NCI-H510A treated with DMSO at 0.1 percent for 48 hours (cell line): ENCODE results near the gene TBXAS1.
"Not testable (repeated sequence)": the region's sequence is repeated elsewhere in the genome, so short reads cannot be mapped to it uniquely, and the experiment has no call there.

Source experiments
- DNase-seq: peaks from one replicate; lab custom pipeline; 2025; lab: John Stamatoyannopoulos, UW

TBXAS1 gene

DNA sequence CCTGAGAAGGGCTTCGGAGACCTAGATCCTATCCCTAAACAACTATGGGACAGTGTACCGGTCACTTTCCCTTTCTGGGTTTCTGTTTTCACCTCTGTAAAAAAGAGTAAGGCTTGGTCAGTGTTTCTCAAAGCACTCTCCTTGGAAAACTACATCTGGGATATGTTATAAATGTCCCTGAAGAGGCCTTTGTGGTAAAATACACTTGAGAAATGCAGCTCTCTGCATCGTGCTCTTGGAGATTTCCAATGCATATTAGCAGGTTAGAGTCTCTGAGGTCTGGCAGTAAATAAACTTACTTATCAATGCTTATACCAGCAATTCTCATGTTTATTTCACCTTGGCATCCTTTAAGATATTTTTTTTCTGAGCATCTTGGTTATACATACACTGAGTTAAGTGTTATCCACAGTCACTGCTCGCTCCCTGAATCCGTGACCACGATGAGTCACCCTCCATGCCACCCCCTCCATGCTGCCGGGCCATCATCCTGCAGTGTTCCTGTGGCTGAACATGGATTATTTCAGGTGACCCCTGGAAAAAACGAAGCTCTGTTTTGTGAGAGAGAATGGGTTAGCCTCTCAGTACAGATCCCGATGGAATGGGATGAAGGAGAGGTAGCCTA lies 3.3 kb upstream of the TBXAS1 start:
- no peak for DNase-seq

DNA sequence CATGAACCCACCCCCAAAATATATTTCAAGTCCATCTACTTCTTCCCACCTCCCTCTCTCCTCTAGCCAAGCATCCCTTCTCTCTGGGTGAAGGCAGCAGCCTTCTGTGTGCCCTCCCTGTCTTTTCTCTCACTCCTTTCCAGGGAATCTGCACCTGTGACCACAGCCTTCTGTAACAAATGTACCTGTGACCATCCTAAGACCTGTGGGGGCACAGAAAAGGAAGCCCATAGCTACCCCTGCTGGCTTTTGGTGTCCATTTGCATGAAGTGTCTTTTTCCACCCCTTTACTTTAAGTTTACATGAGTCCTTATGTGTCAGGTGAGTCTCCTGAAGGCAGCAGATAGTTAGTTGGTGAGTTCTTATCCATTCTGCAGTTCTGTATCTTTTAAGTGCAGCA lies 2.0 kb upstream of the TBXAS1 start:
- no peak for DNase-seq

DNA sequence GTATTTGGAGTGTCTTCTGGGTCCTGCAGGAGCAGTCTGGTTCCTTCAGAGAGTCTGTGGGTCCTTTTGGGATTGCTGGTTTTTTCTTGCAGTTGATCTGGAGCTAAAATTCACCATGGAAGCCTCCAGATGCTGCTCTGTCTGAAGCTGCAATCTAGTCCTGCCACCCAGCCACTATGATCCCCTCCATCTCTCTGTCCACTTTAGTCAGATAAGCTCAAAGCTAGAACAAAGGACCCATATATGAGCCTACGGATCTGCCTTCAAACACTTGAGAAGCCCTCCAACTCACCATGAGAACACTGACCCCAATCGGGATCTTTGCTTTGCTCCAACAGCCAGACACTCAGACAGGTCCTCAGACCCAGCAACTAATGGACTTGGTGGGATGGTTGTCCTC lies 618 bp upstream of the TBXAS1 start:
- no peak for DNase-seq

DNA sequence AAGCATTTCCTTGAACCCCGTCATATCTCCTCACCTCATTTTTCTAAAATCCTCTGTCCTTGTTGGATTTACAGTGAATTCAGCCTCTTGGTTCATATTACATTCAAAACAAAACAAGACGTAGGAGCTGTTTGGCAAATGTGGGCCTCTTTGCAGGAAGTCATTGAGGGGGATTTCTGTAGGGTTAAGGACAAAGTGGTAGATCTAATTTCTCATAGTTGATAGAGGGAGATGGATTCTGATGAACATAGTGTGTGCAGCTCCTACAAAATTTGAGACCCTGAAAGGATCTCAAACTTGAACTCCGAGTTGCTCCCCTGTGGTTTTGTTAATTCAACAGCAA lies 682 bp downstream of the TBXAS1 start:
- DNase-seq, result no peak

DNA sequence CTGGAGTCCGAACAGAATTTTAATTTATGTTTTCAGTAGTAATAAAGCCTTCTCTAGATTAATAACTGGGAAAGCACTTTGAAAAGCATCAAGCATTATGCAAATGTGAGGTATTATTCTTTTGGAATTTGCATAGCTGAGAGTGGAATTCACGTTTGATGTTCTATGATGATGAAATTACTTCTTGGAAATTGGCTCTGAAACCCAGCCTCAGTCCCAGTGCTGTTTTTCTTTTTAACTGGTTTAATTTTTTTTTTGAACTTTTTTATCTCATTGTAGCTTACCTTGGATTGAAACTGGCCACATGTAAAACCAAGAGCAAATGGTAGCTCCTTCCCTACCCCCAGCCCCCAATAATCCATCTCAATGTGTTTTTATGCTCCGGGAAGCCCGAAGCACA lies 1.2 kb downstream of the TBXAS1 start:
- no peak for DNase-seq

DNA sequence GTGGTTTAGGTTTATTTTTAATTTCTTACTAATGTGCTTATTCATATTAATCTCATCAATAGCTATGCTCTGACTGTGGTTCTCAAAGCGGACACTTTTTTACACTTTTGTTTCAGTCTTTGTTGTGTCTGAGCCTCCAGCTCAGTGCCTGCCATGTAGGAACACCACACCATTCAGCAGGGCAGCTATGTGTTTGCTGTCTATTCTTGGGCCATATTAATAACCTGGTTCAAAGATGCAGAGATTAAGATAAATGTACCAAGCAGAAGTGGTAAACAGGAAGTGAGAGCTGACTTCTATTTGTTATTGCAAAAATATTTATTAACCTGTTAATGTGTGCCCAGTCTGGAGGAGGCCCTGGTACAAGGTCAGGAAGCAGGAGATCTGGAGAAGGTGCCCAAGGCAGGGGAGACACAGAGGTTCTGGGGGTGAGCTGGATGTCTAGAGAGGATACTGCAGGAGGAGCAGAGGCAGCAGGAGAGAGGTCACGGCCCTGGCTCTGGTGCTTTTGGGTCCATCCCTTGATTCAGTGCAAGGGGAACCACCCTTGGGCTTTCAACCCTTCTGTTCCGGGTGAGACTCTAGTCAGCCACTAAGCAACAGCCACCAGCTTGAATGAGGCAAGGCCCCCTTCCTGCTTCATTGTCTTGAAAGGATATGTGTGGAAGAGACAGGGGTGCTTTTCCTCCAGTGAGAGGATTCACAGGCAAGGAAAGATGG lies 1.9 kb downstream of the TBXAS1 start:
- no peak for DNase-seq

DNA sequence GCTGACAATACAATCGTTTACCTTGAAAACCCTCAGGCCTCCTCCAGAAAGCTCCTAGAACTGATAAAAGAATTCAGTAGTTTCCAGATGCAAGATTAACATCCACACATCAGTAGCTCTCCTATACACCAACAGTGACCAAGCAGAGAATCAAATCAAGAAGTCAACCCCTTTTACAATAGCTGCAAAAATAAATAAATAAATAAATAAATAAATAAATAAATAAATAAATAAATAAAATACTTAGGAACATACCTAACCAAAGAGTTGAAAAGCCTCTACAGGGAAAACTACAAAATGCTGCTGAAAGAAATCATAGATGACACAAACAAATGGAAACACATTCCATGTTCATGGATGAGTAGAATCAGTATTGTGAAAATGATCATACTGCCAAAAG lies 6.8 kb downstream of the TBXAS1 start:
- DNase-seq, result not testable (repeated sequence)

DNA sequence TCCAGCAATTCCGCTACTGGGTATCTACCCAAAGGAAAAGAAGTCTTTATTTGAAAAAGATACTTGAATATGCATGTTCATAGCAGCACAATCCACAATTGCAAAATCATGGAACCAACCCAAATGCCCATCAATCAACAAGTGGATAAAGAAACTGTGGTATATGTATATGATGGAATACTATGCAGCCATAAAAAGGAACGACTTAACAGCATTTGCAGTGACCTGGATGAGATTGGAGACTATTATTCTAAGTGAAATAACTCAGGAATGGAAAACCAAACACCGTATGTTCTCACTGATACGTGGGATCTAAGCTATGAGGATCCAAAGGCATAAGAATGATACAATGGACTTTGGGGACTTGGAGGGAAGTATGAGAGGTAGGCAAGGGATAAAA lies 8.2 kb downstream of the TBXAS1 start:
- DNase-seq, result not testable (repeated sequence)

DNA sequence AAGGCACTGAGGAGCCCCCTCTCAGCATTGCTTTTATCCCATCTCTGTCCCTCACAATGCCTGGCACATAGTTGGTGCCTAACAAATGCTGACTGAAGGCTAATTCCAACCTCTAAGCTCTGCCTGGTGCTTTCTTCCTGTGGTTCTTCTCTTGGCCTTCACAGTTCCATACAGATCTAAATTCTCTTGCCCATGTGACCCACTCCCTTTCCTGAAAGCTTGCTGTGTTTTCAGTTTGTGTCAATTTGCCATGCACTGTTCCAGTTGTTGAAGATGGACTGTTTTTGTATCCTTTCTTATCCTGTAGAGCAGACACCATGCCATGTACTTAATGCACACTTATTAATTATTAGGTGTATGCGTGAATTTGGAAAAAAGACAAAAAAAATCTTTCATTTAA lies 9.2 kb downstream of the TBXAS1 start:
- no peak for DNase-seq

DNA sequence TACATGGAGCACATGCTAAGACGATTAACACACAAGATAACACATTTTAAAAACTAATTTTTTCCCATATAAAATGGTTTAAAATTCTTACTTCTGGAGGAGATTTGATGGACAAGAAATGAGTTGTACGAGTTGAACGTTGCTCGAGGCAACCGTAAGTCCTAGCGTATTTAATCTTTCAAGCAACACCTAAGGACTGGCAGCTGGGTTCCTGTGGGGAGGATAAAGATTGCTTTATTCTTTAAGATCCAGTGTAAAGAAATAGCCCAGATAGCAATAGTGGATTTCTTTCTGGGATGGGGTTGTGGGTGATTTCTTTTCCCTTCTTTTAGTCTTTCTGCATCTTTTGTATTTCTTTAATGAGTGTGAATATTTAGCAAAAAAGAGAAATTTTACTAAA lies 9.8 kb downstream of the TBXAS1 start:
- DNase-seq, result no peak

DNA sequence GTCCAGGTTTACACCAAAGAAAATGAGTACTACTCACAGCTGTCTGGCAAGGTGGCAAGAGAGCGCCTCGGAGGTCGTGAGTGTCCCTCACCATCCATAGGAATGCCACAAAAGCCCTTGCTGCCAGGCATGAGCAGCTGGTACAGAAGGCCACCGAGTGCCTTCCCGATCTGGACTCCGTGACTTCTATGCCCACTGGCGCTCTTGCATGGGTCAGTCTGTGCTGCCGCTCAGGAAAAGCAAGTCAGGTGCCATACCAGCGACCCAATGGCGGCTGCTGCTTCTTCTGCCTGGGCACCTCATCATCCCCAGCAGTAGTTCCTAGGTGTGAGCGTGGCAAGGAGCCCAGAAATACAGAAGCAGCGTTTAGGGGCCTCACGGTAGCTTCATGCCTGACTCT lies 11.7 kb downstream of the TBXAS1 start:
- no peak for DNase-seq

DNA sequence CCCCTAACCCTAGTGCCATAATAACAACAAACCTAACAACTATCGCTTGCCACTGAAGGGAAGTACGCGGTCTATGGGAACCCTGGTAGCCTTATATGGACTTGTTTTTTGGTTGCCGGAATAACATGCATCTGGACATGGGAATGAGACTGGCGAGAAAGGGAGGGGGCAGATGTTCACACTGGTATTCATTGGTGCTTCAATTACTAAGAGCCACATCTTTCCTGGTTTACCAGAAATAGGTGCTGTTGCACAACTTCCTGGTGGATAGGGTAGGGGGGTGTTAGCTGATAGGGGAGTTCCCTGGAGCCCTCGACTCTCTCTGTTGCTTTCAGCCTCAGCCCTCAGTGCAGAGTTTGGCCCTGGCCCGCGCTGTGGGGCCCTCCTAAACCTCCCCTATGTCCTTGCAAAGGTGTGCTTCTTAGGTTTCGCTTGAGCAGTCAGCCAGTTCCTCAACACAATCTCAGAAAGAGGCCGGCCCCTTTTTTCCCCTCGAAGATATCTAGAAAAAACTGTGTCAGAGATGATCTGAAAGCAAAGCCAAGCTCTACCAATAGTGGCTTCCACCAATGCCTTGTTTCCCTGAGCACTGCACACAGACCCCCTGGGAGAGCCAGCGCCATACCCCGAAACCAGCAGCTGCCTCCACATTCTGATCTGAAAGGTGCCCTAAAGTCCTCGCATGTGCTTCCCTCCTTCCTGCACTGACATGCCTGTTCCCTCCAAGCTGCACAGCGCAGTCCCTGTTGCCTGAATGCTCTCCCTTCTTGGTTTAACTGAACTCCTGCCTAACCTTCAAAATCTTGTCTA lies 13.5 kb downstream of the TBXAS1 start:
- no peak for DNase-seq

DNA sequence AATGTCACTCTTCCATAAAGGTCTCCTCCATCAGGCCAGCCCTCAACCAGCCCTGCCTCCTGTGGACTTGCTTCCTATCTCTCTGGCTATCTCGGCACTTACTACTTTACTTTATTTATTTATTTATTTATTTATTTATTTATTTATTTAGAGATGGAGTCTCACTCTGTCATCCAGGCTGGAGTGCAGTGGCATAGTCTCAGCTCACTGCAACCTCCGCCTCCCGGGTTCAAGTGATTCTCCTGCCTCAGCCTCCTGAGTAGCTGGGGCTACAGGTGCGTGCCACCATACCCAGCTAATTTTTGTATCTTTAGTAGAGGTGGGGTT lies 14.1 kb downstream of the TBXAS1 start:
- DNase-seq, result not testable (repeated sequence)

DNA sequence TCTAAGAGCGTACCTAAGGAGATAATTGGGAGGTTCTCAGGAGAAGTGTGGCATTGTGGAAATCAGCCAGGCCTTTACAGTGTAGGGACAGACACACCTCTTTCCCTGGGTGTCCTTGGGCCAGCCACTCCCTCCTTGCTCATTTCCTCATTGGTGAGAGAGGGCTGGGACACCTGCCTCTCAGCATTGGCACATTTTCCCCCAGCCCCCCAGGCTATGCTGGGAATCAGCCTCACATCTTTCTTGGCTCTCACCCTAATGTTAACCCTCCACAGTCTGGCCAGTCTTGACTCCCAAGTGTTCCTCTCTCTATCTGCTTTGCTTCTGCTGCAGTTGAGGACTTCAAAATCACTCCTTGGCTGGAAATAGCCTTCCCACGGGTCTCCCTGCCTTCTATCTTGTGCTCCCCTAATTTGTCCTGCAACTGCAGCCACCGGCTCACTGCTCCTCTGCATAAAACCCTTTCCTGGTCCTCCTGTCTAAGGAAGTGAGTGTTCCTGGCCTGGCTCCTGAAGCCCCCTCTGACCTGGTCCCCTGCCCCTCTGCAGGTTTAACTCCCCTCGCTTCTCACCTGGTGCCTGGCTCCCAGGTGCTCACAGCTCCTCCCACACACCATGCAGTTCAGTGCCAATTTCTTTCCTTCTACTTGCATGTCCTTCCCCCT lies 15.8 kb downstream of the TBXAS1 start:
- no peak for DNase-seq

DNA sequence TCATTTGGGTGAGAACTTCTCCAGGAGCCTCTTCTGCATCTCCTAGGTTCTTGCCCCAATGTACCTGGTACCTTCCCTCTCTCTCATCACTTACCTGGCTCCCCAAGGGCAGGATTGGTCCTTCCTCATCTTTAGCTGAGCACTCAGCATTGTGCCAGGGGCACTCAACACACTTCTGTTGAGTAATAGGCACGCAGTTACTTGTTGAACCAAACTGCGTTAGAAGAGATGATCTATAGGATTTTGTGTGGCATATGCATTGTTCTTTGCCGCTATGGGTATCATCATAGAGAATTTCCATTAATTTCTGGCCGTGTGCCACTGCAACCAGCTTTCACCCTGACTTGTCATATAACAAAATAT lies 16.4 kb downstream of the TBXAS1 start:
- no peak for DNase-seq

DNA sequence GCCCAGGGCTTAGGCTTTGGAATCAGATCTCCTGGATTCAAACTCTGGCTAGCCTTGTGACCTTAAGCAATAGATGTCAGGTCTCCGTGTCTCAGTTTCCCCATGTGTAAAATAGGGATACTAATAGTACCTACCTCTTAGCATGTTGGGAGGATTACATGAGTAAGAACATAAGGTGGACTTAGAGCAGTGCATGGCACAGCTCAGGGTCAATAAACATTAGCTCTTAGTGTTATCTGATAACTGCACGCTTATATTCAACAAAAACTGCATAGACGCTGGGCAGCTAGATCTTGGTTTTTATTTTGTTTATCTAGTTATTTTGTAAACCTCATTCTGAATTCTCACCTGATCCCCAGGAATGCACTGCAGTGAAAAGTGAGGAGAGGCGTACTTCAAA lies 17.2 kb downstream of the TBXAS1 start:
- no peak for DNase-seq

DNA sequence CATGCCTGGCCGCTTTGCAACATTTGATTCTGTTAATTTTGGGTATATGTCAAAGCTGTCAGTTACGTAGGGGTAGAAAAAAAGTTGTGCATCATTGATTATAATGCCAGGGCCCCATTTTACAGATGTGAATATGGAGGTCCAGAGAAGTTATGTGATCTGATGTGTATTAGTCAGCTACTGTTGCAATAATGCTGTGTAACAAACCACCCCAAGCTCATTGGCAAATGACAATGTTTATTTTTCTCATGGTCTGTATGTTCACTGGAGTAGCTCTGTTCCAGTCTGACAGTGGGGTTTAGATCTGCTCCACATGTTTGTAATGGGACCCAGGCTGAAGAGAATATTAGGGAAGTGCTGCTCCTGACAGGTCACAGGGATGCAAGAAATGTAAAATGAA lies 19.2 kb downstream of the TBXAS1 start:
- no peak for DNase-seq

DNA sequence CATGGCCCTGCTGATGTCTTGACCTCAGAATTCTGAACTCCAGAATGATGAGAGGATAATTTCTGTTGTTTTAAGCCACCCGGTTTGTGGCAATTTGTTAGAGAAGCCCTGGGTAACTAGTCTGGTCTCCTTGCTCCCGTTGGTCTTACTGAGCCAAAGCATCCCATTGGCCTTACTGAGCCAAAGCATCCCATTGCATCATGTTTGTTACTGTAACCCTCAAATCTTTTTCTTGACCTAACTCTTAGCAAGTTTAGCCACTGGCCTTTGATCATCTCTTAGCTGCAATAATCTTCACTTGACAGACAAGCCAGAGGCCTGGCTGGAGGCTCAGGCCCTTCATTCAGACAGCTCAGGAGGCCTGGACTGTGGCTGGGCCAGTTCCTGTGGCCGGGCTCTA lies 21.8 kb downstream of the TBXAS1 start:
- DNase-seq, result no peak

DNA sequence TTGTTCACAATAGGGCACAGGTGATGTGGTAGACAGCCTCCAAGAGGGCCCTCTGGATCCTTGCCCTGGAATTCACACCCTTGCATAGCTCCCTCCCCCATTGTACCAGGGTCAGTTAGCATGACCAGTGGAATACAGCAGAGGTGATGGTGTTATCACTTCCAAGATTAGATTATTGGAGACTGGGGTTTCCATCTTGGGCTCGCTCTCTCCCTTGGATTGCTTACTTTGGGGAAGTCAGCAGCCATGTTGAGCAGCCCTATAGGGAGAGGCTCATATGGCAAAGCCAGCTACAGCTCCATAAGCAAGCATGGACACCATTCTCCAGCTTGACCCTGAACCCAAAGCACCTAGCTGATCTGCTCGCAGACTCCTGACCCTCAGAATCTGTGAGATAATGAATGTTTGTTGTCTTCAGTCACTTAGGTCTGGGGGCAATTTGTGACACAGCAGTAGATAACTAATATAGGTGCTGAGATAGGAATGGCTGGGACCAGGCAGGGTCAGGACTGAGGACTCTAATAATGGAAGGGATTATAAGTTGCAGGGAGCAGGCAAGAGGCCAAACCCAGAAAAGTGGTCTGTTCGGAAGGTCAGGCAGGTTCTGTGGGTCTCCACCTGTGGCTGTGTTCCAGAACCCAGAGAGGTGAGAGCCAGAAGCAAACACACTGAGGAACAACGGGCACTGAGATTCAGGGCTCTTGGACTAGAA lies 22.9 kb downstream of the TBXAS1 start:
- DNase-seq, result no peak

DNA sequence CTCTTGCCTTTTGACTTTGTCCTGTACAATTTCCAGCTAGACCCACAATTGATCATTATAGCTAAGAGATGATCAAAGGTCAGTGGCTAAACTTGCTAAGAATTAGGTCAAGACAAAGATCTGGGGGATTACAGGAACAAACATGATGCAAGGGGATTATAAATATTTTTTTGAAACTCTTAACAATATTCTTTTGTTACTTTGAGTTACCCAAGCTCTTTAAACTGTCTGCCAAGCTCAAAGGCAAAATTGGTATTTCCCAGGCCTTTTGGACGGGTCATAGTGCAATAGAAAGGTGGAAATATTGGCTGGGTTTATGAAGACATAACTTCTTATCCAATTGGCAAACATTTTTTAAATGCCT lies 23.4 kb downstream of the TBXAS1 start:
- no peak for DNase-seq

DNA sequence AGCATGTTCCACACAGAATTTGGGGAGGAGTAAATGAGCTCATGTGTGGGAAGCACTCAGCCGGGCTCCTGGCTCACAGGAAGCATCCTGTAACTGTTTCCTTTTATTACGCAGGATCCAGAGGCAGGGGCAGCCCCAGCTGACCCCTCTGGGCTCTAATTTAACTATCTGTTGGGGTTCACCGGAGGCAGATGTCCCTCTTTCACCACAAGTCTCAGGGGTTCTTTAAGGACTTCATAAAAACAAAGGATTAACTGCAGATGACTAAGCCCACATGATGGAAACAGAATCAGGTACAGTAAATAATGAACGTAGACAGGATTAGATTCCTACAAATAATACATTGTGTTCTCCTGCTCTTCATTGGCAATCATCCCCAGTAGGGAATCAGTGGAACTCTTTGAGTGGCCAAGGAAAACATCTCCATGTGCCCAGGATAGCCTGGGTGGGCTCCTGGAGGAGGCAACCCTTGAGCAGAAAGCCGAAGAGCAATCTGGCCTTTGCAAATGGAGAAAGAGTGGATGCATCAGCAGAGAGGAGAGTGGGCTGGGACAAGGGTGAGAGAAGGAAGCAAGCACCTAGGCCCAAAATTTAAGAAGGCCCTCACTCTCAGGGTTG lies 24.6 kb downstream of the TBXAS1 start:
- DNase-seq, result no peak

DNA sequence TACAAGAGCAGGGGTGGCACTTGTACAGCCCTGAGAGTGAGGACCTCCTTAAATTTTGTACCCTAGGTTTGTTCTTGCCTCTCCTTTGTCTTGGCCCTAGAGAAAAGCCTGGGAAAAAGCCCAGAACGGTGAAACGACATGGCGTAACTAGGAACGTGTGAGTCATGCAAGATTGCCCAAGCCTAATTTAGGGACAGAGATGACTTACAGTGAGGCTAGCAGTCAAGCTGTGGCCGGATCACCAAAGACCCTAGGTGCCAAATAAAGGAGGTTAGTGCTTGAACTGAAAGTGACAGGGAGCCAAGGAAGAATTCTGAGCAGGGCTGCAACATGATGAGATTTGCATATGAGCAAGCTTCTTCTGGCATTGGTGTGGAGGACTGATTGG lies 25.1 kb downstream of the TBXAS1 start:
- DNase-seq, result no peak
